Measurements from ENCODE around the gene ARHGAP45.

DNA sequence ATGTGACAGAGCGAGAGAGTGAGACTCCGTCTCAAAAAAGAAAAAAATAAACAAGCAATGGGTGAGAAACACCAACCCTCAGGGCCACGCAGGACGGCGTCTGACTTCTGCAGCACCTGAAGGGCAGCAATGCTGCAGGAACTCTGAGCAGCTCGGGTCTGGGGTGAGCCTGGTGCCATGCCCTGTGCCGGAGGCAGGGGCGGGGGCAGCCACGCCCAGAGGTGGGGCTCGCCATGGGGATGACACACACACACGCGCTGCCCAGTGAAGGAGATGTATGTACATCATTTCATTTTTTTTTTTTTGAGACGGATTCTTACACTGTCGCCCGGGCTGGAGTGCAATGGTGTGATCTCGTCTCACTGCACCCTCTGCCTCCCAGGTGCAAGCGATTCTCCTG is 61.1 kb downstream of the ARHGAP45 start:
- TF ChIP-seq EP300 (IDR thresholded peaks at IDR 0.05; ENCODE audit: borderline replicate concordance in 1 of 2, low read depth in 2 of 2, low read length in 2 of 2) (no peak), GTF2F1 (IDR thresholded peaks at IDR 0.05; ENCODE audit: borderline replicate concordance, low read depth, low read length) (no peak)
